HG02938 (cell line): ENCODE results near the gene SLC35A3.
"Not testable (repeated sequence)": the region's sequence is repeated elsewhere in the genome, so short reads cannot be mapped to it uniquely, and the experiment has no call there.

Source experiments
- ATAC-seq: cut with Tn5 transposase; IDR thresholded peaks from one replicate; pipeline ENCODE4 v1.9.1; 2021; ENCODE audit warnings: mild to moderate bottlenecking, moderate library complexity; ENCODE audit not compliant: unreplicated experiment

Gene SLC35A3

GRCh38 chr1:99970713-99971255 is 988 bp downstream of the SLC35A3 start:
- ATAC-seq, result no peak

- ATAC-seq, result not testable (repeated sequence)
Measured at GRCh38 chr1:99972066-99972465, 2.3 kb downstream of the SLC35A3 start.

DNA sequence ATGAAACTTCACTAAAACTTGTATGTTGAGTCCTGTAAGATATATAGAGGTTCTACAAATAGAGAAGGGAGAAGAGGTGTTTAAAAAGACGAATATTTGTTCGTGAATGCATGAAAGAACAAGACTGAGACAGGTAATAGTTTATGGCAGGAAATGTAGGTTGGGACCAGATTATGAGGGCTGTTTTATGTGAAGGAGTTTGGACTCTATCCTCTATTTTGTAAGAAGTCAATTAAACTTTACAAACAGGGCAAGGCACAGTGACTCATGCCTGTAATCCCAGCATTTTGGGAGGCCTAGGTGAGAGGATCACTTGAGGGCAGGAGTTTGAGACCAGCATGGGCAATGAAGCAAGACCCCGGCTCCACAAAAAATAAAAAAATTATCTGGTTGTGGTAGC is 5.7 kb downstream of the SLC35A3 start:
- ATAC-seq, result no peak

DNA sequence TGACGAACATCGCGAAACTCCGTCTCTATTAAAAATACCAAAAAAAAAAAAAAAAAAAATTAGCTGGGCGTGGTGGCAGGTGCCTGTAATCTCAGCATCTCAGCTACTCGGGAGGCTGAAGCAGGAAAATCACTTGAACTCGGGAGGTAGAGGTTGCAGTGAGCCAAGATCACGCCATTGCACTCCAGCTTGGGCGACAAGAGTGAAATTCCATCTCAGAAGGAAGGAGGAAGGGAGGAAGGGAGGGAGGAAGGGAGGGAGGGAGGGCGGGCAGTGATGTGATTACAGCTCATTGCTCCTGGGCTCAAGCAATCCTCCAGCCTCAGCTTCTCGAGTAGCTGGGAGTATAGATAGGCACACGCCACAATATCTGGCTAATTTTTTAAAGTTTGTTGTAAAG is 7.5 kb downstream of the SLC35A3 start:
- ATAC-seq, result not testable (repeated sequence)

DNA sequence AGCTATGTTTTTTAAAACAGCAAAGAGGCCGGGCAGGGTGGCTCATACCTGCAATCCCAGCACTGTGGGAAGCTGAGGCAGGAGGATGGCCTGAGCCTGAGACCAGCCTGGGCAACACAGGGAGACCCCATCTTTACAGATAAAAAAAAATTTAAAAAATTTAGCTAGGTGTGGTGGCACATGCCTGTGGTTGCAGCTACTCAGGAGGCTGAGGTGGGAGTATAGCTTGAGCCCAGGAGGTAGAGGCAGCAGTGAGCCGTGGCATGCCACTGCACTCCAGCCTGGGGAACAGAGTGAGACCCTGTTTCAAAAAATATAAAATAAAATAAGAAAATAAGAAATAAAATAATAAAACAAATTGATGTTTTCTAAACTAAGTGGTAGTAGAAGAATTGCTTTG is 8.4 kb downstream of the SLC35A3 start:
- no peak for ATAC-seq

DNA sequence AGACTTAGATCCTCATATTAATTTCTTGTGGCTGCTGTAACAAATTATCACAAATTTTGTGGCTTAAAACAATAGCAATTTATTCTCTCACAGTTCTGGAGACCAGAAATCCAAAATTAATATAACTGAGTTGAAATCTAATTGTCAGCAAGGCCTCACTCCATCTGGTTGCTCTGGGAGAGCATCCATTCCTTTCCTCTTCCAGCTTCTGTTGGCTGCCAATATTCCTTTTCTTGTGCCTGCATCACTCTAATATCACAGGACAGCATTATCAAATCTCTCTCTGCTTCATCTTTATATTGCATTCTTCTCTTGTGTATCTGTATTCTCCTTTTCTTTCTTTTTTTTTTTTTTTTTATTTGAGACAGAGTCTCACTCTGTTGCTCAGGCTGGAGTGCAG is 9.3 kb downstream of the SLC35A3 start:
- no peak for ATAC-seq

GRCh38 chr1:99980928-99981327 is 11.1 kb downstream of the SLC35A3 start:
- ATAC-seq, result no peak

GRCh38 chr1:99986656-99987225 is 16.9 kb downstream of the SLC35A3 start:
- ATAC-seq, result no peak

DNA sequence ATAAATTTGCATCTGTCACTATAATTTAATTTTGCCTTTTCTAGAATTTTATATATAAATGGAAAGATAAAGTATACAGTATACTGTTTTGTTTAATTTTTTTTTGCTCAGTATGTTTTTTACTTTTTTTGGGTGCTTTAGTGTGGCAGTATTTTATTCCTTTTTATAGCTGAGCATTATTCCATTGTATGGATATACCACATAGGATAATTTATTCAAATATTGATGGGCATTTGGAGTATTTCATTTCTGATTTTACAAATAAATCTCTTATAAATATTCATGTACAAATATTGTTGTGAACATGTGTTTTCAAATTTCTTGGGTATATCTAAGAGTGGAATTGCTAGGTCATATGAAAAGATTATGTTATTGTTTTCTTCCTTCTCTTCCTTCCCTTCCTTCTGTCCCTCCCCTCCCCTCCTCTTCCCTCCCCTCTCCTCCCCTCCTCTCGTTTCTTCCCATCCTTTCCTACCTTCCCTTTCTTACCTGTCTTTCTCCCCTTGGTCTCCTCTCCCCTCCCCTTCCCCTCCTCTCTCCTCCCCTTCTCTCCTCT is 18.5 kb downstream of the SLC35A3 start:
- ATAC-seq, result no peak

- no peak for ATAC-seq
Measured at GRCh38 chr1:99992044-99992722, 22.4 kb downstream of the SLC35A3 start.

GRCh38 chr1:99992760-99993467 is 23.1 kb downstream of the SLC35A3 start:
- ATAC-seq, result no peak

DNA sequence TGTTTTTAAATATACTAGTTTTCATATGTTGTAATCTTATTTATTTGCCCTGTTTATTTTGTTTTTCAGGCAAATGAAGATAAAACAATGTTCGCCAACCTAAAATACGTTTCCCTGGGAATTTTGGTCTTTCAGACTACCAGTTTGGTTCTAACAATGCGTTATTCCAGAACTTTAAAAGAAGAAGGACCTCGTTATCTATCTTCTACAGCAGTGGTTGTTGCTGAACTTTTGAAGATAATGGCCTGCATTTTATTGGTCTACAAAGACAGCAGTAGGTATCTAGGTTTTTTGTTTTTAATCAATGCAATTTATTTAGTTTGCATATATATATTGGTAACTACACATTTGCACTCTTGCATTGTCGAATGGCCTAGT is 23.7 kb downstream of the SLC35A3 start:
- no peak for ATAC-seq

GRCh38 chr1:99994496-99994895 is 24.7 kb downstream of the SLC35A3 start:
- no peak for ATAC-seq

DNA sequence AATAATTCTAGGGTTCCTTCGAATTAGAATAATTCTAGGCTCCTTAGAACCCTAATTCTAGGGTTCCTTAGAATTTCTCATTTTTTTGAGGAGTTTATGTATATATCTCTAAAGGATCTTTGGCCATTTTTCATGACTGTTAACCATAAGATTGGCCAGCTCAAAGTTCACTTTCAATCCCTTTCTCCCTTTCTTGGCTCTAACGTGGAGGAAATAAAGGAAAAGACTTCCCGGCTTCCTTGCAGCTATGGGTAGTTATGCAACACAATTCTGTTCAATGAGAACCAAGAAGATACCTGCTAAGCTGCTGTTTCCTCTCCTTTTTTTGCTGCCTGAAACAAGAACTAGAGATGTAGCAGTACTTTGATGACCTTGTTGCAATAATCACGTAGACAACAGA is 27.2 kb downstream of the SLC35A3 start:
- ATAC-seq, result no peak

- no peak for ATAC-seq
Measured at GRCh38 chr1:100001462-100001861, 31.7 kb downstream of the SLC35A3 start.

- ATAC-seq, result no peak
Measured at GRCh38 chr1:100005424-100005823, 35.6 kb downstream of the SLC35A3 start.

DNA sequence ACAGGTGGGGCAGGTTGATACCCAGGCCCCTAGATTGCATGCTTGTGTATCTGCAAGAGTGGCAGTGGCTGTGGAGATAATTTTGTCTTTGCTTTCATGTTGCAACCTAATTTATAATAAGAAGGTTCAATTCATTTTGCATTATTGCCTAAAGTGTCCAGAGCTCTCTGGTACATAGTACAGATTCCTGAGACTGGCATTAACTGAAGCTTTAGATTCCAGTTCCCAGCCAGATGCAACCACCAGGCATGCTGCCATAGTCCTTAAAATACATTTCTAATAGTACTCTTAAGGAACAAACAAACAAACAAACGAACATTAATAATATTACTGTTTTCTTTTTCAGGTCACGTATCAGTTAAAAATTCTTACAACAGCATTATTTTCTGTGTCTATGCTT is 36.9 kb downstream of the SLC35A3 start:
- no peak for ATAC-seq

DNA sequence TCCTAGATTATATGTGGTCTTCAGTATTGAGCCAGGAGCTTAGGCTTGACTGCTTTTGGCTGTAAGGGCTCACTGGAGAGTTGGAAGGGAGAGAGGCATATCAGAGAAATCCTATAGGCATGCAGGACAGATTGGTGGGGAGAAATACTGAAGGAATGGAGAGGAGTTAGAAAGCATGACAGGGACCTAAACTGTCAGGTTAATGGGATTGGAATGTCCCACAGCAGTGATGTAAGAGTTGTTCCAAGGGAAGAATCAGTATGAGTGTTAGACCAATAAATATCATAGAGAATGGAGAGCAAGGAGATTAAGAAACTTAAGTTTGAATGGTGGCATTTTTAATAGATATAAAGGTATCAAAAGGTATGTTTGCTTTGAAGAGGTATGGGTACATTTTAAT is 39.7 kb downstream of the SLC35A3 start:
- ATAC-seq, result no peak

DNA sequence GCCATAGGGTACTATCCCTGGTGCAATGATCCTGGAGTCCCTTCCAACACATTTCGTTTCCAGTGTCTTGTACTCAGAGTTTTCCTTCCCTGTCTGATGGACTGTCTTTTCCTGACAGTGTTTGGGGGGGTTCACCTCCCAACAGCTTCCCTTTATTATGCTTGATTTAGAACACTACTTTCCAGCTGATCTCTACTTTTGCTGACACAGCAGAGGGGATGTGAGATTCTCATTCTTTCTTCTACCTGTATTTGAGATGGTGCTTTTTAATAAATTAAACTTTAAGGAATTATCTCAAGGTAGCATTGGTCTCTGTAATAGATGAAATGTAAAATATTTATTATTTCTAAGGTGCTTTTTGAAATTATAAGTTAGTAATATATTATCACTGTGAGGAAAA is 41.0 kb downstream of the SLC35A3 start:
- no peak for ATAC-seq

DNA sequence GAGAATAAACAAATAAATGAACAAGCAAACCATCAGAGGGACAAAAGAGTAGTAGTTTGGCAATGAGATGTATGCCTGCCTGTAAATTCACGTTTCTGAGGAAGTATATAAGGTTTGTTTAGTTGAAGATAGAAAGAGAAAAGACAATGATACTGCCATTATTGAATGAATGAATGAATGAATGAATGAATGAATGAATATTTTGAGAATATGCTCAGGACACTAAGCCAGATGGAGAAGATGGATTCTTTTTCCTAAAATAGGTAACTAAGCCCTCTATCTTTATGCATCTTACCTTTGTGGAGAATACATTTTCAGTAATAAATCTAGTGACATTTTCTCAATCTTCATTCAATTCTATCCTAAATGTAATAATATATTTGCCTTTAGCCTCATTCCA is 49.4 kb downstream of the SLC35A3 start:
- no peak for ATAC-seq

DNA sequence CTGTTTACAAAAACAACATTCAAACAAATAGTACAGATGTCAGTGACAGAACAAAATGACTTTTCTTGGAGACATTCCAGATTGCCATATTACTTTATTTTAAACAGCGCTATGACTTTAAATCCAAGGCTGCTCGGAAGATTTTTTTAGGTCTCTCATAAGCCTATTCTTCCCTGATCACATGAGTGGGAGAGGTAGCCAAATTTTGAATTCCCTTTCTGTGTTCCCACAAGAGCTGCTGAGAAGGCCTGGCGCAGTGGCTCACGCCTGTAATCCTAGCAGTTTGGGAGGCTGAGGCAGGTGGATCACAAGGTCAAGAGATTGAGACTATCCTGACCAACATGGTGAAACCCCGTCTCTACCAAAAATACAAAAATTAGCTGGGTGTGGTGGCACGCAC is 53.7 kb downstream of the SLC35A3 start:
- no peak for ATAC-seq

GRCh38 chr1:100027212-100027611 is 57.4 kb downstream of the SLC35A3 start:
- no peak for ATAC-seq
